GM12865 (cell line): ENCODE measurements around the gene ABCC8.

Source experiments
- DNase-seq: peaks from one replicate; pipeline ENCODE4 v3.0.0; 2010; ENCODE audit warnings: low read depth
- H3K4me3 ChIP-seq: 2 replicates; pipeline ENCODE4 v1.5.1; 2011; ENCODE audit warnings: mild to moderate bottlenecking, low read depth, low read length, control low read depth
- CTCF ChIP-seq: IDR thresholded peaks from 2 replicates; pipeline ENCODE4 v1.5.1; 2011; ENCODE audit warnings: low read length, control low read depth, low read depth, inconsistent platforms; ENCODE audit not compliant: insufficient read depth; ENCODE audit errors: missing control alignments

ABCC8 gene

GRCh38 chr11:17371614-17372013 lies 105.0 kb downstream of the ABCC8 start:
- DNase-seq: no peak
- no peak for TF ChIP-seq CTCF
- H3K4me3 ChIP-seq: no peak overlapping the region

- DNase-seq: no peak
- no peak overlapping the region for H3K4me3 ChIP-seq
- no peak for TF ChIP-seq CTCF
Observed at GRCh38 chr11:17369684-17370243, 106.9 kb downstream of the ABCC8 start.

GRCh38 chr11:17369094-17369493 lies 107.6 kb downstream of the ABCC8 start:
- TF ChIP-seq CTCF: no peak
- H3K4me3 ChIP-seq: no peak overlapping the region
- no peak for DNase-seq

GRCh38 chr11:17368551-17368950 lies 108.1 kb downstream of the ABCC8 start:
- no peak overlapping the region for H3K4me3 ChIP-seq
- no peak for DNase-seq
- TF ChIP-seq CTCF: no peak

GRCh38 chr11:17366495-17366894 lies 110.2 kb downstream of the ABCC8 start:
- H3K4me3 ChIP-seq: no peak overlapping the region
- TF ChIP-seq CTCF: no peak
- no peak for DNase-seq

GRCh38 chr11:17354601-17354991 lies 122.0 kb downstream of the ABCC8 start:
- peak; percentile 75 for DNase-seq
- no peak overlapping the region for H3K4me3 ChIP-seq
- TF ChIP-seq CTCF: peak; percentile 60
